ENCODE measurements around the gene MTHFSD.

The MTHFSD gene

GRCh38 chr16:86496262-86496928 lies 58.6 kb downstream of the MTHFSD start:
- no peak overlapping the region for H3K4me3 ChIP-seq (ENCODE audit: low read depth in 1 of 5, low read length in 5 of 5)
- H3K9ac ChIP-seq (ENCODE audit: low read length in 5 of 5), result no peak overlapping the region
- H3K9me3 ChIP-seq (ENCODE audit: control insufficient read depth in 5 of 5, low read length in 5 of 5), result no peaks in the 10 kb centered on the region
- H3K36me3 ChIP-seq (ENCODE audit: control insufficient read depth in 5 of 5, insufficient read depth in 5 of 5, low read length in 5 of 5), result no peaks in the 10 kb centered on the region
- H3K27me3 ChIP-seq (ENCODE audit: control insufficient read depth in 5 of 5, insufficient read depth in 4 of 5, low read length in 5 of 5), result peaks cover 74 to 91% (median 84%) of the 10 kb centered on the region in 5 donors
- no peak overlapping the region for H3K27ac ChIP-seq (ENCODE audit: low read depth, low read length)
- H3K4me1 ChIP-seq (ENCODE audit: control insufficient read depth in 5 of 5, insufficient read depth in 5 of 5, low read length in 5 of 5), result peaks cover 0 to 9% (median 6%) of the 10 kb centered on the region in 5 donors

DNA sequence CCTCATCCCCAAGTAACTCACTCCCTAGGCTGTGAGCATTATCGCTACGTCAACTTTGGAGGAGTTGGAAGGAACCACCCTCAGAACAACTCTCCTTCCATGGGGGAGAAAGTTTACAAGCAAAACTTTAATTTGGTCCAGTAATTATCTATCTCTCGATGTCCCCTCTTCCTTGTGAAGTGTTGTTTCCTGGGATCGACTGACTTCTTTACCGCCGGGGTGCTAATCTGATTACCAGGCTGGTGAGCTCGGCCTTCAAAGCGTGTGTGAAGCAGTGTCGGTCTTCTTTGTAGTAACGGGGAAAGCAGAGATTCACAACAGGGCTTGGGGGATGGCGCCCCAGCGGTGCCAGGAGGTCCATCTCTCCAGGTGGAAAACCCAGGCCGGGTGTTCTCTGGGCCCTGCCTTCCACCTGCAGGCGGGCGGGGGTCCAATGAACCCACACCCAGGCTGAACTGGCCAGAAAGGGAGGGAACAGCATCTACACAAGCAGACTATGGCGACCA lies 59.2 kb downstream of the MTHFSD start:
- H3K27ac ChIP-seq (ENCODE audit: low read depth, low read length), result no peak overlapping the region
- no peak overlapping the region for H3K4me3 ChIP-seq (ENCODE audit: low read depth in 1 of 5, low read length in 5 of 5)
- H3K9me3 ChIP-seq (ENCODE audit: control insufficient read depth in 5 of 5, low read length in 5 of 5), result no peaks in the 10 kb centered on the region
- peaks cover 68 to 86% (median 82%) of the 10 kb centered on the region in 5 donors for H3K27me3 ChIP-seq (ENCODE audit: control insufficient read depth in 5 of 5, insufficient read depth in 4 of 5, low read length in 5 of 5)
- peaks cover 0 to 9% (median 6%) of the 10 kb centered on the region in 5 donors for H3K4me1 ChIP-seq (ENCODE audit: control insufficient read depth in 5 of 5, insufficient read depth in 5 of 5, low read length in 5 of 5)
- H3K9ac ChIP-seq (ENCODE audit: low read length in 5 of 5), result no peak overlapping the region
- H3K36me3 ChIP-seq (ENCODE audit: control insufficient read depth in 5 of 5, insufficient read depth in 5 of 5, low read length in 5 of 5), result no peaks in the 10 kb centered on the region

DNA sequence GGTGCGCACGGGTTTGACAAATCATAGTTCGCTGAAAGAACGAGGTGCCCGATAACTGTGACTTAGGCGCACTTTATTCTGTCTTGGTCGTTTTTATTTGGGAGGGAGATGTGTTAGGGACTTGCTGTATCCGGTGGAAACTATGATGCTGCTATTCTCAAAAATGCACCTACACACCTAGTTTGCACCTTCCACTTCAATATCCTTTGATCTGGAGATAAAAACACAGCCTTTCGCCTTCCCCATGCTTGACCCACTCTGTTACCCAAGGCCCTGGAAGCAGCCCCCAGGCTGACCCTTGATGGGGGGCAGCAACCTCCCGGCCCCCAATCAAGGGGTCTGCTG lies 59.7 kb downstream of the MTHFSD start:
- H3K9ac ChIP-seq (ENCODE audit: low read length in 5 of 5), result no peak overlapping the region
- no peaks in the 10 kb centered on the region for H3K9me3 ChIP-seq (ENCODE audit: control insufficient read depth in 5 of 5, low read length in 5 of 5)
- peaks cover 0 to 9% (median 6%) of the 10 kb centered on the region in 5 donors for H3K4me1 ChIP-seq (ENCODE audit: control insufficient read depth in 5 of 5, insufficient read depth in 5 of 5, low read length in 5 of 5)
- H3K27ac ChIP-seq (ENCODE audit: low read depth, low read length), result no peak overlapping the region
- H3K4me3 ChIP-seq (ENCODE audit: low read depth in 1 of 5, low read length in 5 of 5), result no peak overlapping the region
- H3K36me3 ChIP-seq (ENCODE audit: control insufficient read depth in 5 of 5, insufficient read depth in 5 of 5, low read length in 5 of 5), result no peaks in the 10 kb centered on the region
- peaks cover 63 to 84% (median 77%) of the 10 kb centered on the region in 5 donors for H3K27me3 ChIP-seq (ENCODE audit: control insufficient read depth in 5 of 5, insufficient read depth in 4 of 5, low read length in 5 of 5)

DNA sequence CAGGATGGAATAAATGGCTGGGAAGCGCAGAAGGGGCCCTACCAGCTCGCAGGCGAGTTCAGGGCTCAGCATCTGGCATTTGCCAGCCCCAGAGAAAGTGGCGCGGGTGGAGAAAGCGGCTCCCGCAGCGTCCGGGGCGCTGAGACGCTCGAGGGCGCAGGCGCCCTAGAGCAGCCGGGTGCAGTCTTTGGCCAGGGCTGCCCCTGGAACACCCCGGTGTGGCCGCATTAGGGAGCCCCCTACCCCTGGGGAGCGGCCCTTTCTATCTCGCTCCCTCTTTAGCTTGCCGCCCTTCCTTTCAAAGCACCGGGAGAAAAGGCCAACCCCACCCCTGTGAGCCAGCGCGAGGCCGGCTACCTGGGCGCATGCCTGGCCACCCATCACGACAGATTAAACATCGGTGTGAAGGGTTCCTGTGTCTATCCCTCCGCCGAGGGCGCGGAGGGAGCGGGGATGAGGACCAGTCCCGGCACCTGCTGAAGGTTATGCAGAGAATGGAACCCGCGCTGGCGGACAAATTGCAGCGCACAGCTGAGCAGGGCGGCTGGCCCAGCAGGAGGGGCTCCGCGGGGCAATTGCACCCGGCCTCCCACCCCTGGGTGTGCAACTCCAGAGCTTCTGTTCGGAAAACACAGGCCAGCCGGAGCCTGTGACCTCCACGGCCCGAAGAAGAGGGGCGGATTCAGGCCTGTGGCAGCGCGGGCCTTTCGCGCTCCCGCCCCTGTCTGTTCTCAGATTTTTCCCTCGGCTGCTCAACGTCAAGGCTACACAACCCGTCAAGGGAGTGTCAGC lies 60.3 kb downstream of the MTHFSD start:
- H3K27me3 ChIP-seq (ENCODE audit: control insufficient read depth in 5 of 5, insufficient read depth in 4 of 5, low read length in 5 of 5), result peaks cover 58 to 83% (median 76%) of the 10 kb centered on the region in 5 donors
- H3K9ac ChIP-seq (ENCODE audit: low read length in 5 of 5), result no peak overlapping the region
- peaks cover 0 to 9% (median 6%) of the 10 kb centered on the region in 5 donors for H3K4me1 ChIP-seq (ENCODE audit: control insufficient read depth in 5 of 5, insufficient read depth in 5 of 5, low read length in 5 of 5)
- H3K27ac ChIP-seq (ENCODE audit: low read depth, low read length), result no peak overlapping the region
- no peak overlapping the region for H3K4me3 ChIP-seq (ENCODE audit: low read depth in 1 of 5, low read length in 5 of 5)
- no peaks in the 10 kb centered on the region for H3K36me3 ChIP-seq (ENCODE audit: control insufficient read depth in 5 of 5, insufficient read depth in 5 of 5, low read length in 5 of 5)
- H3K9me3 ChIP-seq (ENCODE audit: control insufficient read depth in 5 of 5, low read length in 5 of 5), result peaks cover 0 to 2% (median 1%) of the 10 kb centered on the region in 5 donors

GRCh38 chr16:86494039-86494564 lies 60.9 kb downstream of the MTHFSD start:
- no peak overlapping the region for H3K27ac ChIP-seq (ENCODE audit: low read depth, low read length)
- H3K9me3 ChIP-seq (ENCODE audit: control insufficient read depth in 5 of 5, low read length in 5 of 5), result peaks cover 2 to 9% (median 7%) of the 10 kb centered on the region in 5 donors
- peaks cover 58 to 81% (median 74%) of the 10 kb centered on the region in 5 donors for H3K27me3 ChIP-seq (ENCODE audit: control insufficient read depth in 5 of 5, insufficient read depth in 4 of 5, low read length in 5 of 5)
- no peak overlapping the region for H3K9ac ChIP-seq (ENCODE audit: low read length in 5 of 5)
- no peaks in the 10 kb centered on the region for H3K36me3 ChIP-seq (ENCODE audit: control insufficient read depth in 5 of 5, insufficient read depth in 5 of 5, low read length in 5 of 5)
- H3K4me1 ChIP-seq (ENCODE audit: control insufficient read depth in 5 of 5, insufficient read depth in 5 of 5, low read length in 5 of 5), result peaks cover 0 to 9% (median 4%) of the 10 kb centered on the region in 5 donors
- no peak overlapping the region for H3K4me3 ChIP-seq (ENCODE audit: low read depth in 1 of 5, low read length in 5 of 5)

GRCh38 chr16:86492961-86493629 lies 61.9 kb downstream of the MTHFSD start:
- peaks cover 0 to 3% (median 0%) of the 10 kb centered on the region in 5 donors for H3K4me1 ChIP-seq (ENCODE audit: control insufficient read depth in 5 of 5, insufficient read depth in 5 of 5, low read length in 5 of 5)
- H3K36me3 ChIP-seq (ENCODE audit: control insufficient read depth in 5 of 5, insufficient read depth in 5 of 5, low read length in 5 of 5), result no peaks in the 10 kb centered on the region
- peaks cover 2 to 10% (median 7%) of the 10 kb centered on the region in 5 donors for H3K9me3 ChIP-seq (ENCODE audit: control insufficient read depth in 5 of 5, low read length in 5 of 5)
- no peak overlapping the region for H3K9ac ChIP-seq (ENCODE audit: low read length in 5 of 5)
- H3K27ac ChIP-seq (ENCODE audit: low read depth, low read length), result no peak overlapping the region
- no peak overlapping the region for H3K4me3 ChIP-seq (ENCODE audit: low read depth in 1 of 5, low read length in 5 of 5)
- peaks cover 54 to 79% (median 73%) of the 10 kb centered on the region in 5 donors for H3K27me3 ChIP-seq (ENCODE audit: control insufficient read depth in 5 of 5, insufficient read depth in 4 of 5, low read length in 5 of 5)

DNA sequence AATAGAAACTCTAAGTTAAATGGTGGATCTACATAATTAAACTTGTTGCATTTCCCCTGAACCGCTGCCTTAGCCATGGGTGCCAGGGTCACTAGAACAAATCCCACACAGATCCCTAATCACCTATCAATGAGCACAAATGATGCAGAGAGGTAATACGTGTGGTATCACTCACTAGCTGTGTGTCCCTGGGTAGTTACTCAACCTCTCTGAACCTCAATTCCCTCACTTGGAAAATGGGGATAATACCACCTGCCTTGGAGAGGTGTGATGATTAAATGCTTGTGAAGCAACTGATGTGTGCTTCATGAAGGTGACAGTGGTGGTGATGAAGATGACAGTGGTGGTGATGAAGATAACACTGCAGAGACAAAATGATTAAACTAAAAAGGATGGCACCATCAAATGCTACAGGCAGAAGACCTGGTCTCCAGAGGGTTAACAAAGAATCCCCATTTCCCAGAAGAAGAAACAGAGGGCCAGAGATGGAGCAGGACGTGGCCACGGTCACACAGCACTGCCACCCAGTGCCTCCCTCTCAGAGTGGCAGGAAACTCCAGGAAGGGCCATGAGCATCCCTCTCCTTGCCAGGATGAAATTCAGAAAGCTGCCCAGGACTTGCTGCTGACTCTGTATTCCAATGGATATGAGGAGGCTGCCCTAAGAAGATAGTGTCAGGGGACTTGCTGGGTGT lies 62.6 kb downstream of the MTHFSD start:
- H3K36me3 ChIP-seq (ENCODE audit: control insufficient read depth in 5 of 5, insufficient read depth in 5 of 5, low read length in 5 of 5), result no peaks in the 10 kb centered on the region
- no peak overlapping the region for H3K9ac ChIP-seq (ENCODE audit: low read length in 5 of 5)
- peaks cover 0 to 3% (median 0%) of the 10 kb centered on the region in 5 donors for H3K4me1 ChIP-seq (ENCODE audit: control insufficient read depth in 5 of 5, insufficient read depth in 5 of 5, low read length in 5 of 5)
- H3K4me3 ChIP-seq (ENCODE audit: low read depth in 1 of 5, low read length in 5 of 5), result no peak overlapping the region
- H3K27ac ChIP-seq (ENCODE audit: low read depth, low read length), result no peak overlapping the region
- peaks cover 53 to 78% (median 75%) of the 10 kb centered on the region in 5 donors for H3K27me3 ChIP-seq (ENCODE audit: control insufficient read depth in 5 of 5, insufficient read depth in 4 of 5, low read length in 5 of 5)
- peaks cover 2 to 10% (median 7%) of the 10 kb centered on the region in 5 donors for H3K9me3 ChIP-seq (ENCODE audit: control insufficient read depth in 5 of 5, low read length in 5 of 5)

GRCh38 chr16:86491640-86492023 lies 63.4 kb downstream of the MTHFSD start:
- Histone ChIP-seq H3K9ac (ENCODE audit: low read length in 5 of 5) (no peak overlapping the region), H3K27ac (ENCODE audit: low read depth, low read length) (no peak overlapping the region), H3K4me3 (ENCODE audit: low read depth in 1 of 5, low read length in 5 of 5) (no peak overlapping the region), H3K36me3 (ENCODE audit: control insufficient read depth in 5 of 5, insufficient read depth in 5 of 5, low read length in 5 of 5) (no peaks in the 10 kb centered on the region), H3K27me3 (ENCODE audit: control insufficient read depth in 5 of 5, insufficient read depth in 4 of 5, low read length in 5 of 5) (peaks cover 53 to 78% (median 77%) of the 10 kb centered on the region in 5 donors), H3K9me3 (ENCODE audit: control insufficient read depth in 5 of 5, low read length in 5 of 5) (peaks cover 2 to 10% (median 7%) of the 10 kb centered on the region in 5 donors), H3K4me1 (ENCODE audit: control insufficient read depth in 5 of 5, insufficient read depth in 5 of 5, low read length in 5 of 5) (no peaks in the 10 kb centered on the region)

DNA sequence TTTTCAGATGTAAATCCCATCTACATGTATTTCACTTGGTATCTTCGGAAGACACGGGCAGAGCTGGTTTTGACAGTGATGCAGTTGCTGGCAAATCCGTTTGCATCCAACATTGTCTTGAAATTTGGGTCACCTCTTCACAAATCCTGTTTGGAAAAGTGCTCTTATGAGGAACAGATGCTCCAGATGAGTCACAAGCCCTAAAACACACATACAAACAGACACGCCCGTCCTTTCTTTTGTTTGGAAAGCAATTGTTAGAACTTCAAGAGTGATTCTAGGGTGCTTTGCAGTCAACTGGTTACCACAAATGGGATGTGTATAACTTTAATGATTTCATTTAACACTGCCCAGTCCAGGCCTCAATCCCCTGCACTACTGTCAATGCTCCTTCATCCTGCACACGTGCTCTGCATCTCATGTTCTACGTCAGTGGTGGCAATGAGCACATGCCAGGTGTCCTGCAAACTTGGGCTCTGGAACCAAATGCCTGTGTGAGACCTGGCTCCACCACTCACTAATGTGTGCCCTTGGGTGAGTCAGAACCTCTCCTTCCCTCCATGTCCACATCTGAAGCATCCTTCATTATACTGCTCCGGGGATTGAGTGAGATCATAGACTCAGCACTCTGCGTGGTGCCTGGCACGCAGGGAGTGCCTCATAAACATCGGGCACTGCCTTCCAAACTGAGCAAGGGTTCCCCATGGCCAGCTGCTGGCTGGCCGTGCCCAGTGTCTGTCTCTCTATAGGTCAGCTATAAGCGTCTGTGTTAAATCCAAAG lies 64.0 kb downstream of the MTHFSD start:
- no peak overlapping the region for H3K27ac ChIP-seq (ENCODE audit: low read depth, low read length)
- H3K27me3 ChIP-seq (ENCODE audit: control insufficient read depth in 5 of 5, insufficient read depth in 4 of 5, low read length in 5 of 5), result peaks cover 51 to 77% (median 74%) of the 10 kb centered on the region in 5 donors
- no peaks in the 10 kb centered on the region for H3K4me1 ChIP-seq (ENCODE audit: control insufficient read depth in 5 of 5, insufficient read depth in 5 of 5, low read length in 5 of 5)
- H3K9ac ChIP-seq (ENCODE audit: low read length in 5 of 5), result no peak overlapping the region
- no peak overlapping the region for H3K4me3 ChIP-seq (ENCODE audit: low read depth in 1 of 5, low read length in 5 of 5)
- H3K36me3 ChIP-seq (ENCODE audit: control insufficient read depth in 5 of 5, insufficient read depth in 5 of 5, low read length in 5 of 5), result no peaks in the 10 kb centered on the region
- peaks cover 2 to 10% (median 7%) of the 10 kb centered on the region in 5 donors for H3K9me3 ChIP-seq (ENCODE audit: control insufficient read depth in 5 of 5, low read length in 5 of 5)

Data from subcutaneous abdominal adipose tissue (tissue), 5 donors.